DND-41 (cell line): ENCODE results near the gene MCTP2.

Experiments used
- ATAC-seq: fragments of 200-7000 bp; cut with Tn5 transposase; 3 replicates; pipeline ENCODE4 v1.9.1; 2021; ENCODE audit warnings: low read depth; ENCODE audit not compliant: insufficient read depth
- DNase-seq: peaks from one replicate; pipeline ENCODE4 v3.0.0-alpha.2; 2020
- H2AFZ ChIP-seq: 2 replicates; pipeline ENCODE4 v1.6.0; 2012; ENCODE audit warnings: low read depth, low read length
- H3K27ac ChIP-seq: 2 replicates; pipeline ENCODE4 v1.5.1; 2012; ENCODE audit warnings: low read length, inconsistent platforms
- H3K27me3 ChIP-seq: fragments of 200-600 bp; sonication (generic); 2 replicates; pipeline ENCODE4 v1.6.0; 2012; ENCODE audit warnings: low read length, mild to moderate bottlenecking, inconsistent platforms; ENCODE audit not compliant: insufficient read depth, poor library complexity
- H3K36me3 ChIP-seq: 2 replicates; pipeline ENCODE4 v1.5.1; 2012; ENCODE audit warnings: low read length, inconsistent platforms; ENCODE audit not compliant: insufficient read depth
- H3K4me1 ChIP-seq: 2 replicates; pipeline ENCODE4 v1.5.1; 2012; ENCODE audit warnings: mild to moderate bottlenecking, low read length; ENCODE audit not compliant: insufficient read depth
- H3K4me2 ChIP-seq: 2 replicates; pipeline ENCODE4 v1.6.0; 2012; ENCODE audit warnings: mild to moderate bottlenecking, moderate library complexity, low read length, inconsistent platforms; ENCODE audit not compliant: insufficient read depth
- H3K4me3 ChIP-seq, 2 experiments: fragments of 200-600 bp in 1 of 2; shearing (Covaris generic) in 1 of 2; 2 replicates each; pipeline ENCODE4 v1.5.1; 2012 to 2016; ENCODE audit warnings: inconsistent platforms in 2 of 2, low read length in 2 of 2, mild to moderate bottlenecking in 2 of 2, low read depth in 1 of 2, moderate library complexity in 1 of 2
- H3K79me2 ChIP-seq: 2 replicates; pipeline ENCODE4 v1.6.0; 2012; ENCODE audit warnings: low read length, inconsistent platforms; ENCODE audit not compliant: insufficient read depth
- H3K9ac ChIP-seq: 2 replicates; pipeline ENCODE4 v1.6.0; 2012; ENCODE audit warnings: low read depth, mild to moderate bottlenecking, inconsistent platforms, low read length, moderate library complexity
- H3K9me3 ChIP-seq: 2 replicates; pipeline ENCODE4 v1.5.1; 2012; ENCODE audit warnings: low read length, moderate library complexity, mild to moderate bottlenecking, inconsistent platforms; ENCODE audit not compliant: insufficient read depth, severe bottlenecking
- H4K20me1 ChIP-seq: 2 replicates; pipeline ENCODE4 v1.6.0; 2012; ENCODE audit warnings: low read length; ENCODE audit not compliant: insufficient read depth
- CTCF ChIP-seq: IDR thresholded peaks from 2 replicates; pipeline ENCODE4 v1.5.1; 2012; ENCODE audit warnings: borderline replicate concordance, low read length, moderate library complexity, mild to moderate bottlenecking; ENCODE audit not compliant: poor library complexity, severe bottlenecking; ENCODE audit errors: extremely low read depth
- EZH2 ChIP-seq: IDR thresholded peaks from 3 replicates; pipeline ENCODE4 v1.6.1; 2012; ENCODE audit warnings: borderline replicate concordance, low read depth, mild to moderate bottlenecking, moderate library complexity, low read length, inconsistent platforms; ENCODE audit not compliant: severe bottlenecking

The MCTP2 gene

GRCh38 chr15:94199725-94200124, 31.6 kb upstream of the MCTP2 start:
- no peaks in the 10 kb centered on the region for H3K27me3 ChIP-seq
- no peak overlapping the region for H3K4me3 ChIP-seq
- no peaks in the 10 kb centered on the region for H3K79me2 ChIP-seq
- no peak overlapping the region for H3K4me2 ChIP-seq
- TF ChIP-seq CTCF, result no peak
- no peak for TF ChIP-seq EZH2
- H4K20me1 ChIP-seq, result no peaks in the 10 kb centered on the region
- H2AFZ ChIP-seq, result no peak overlapping the region
- peaks cover 2% of the 10 kb centered on the region for H3K4me1 ChIP-seq
- DNase-seq (no peak), ATAC-seq (no peak)
- no peak overlapping the region for H3K9ac ChIP-seq
- H3K9me3 ChIP-seq, result no peaks in the 10 kb centered on the region
- no peaks in the 10 kb centered on the region for H3K36me3 ChIP-seq
- no peak overlapping the region for H3K27ac ChIP-seq

GRCh38 chr15:94203306-94203705, 28.1 kb upstream of the MCTP2 start:
- H3K27me3 ChIP-seq, result no peaks in the 10 kb centered on the region
- no peak overlapping the region for H3K27ac ChIP-seq
- no peak overlapping the region for H3K4me2 ChIP-seq
- H3K9ac ChIP-seq, result no peak overlapping the region
- no peak for ATAC-seq
- no peak for DNase-seq
- TF ChIP-seq CTCF, result no peak
- no peak for TF ChIP-seq EZH2
- no peak overlapping the region for H2AFZ ChIP-seq
- H3K79me2 ChIP-seq, result no peaks in the 10 kb centered on the region
- H3K4me3 ChIP-seq, result no peak overlapping the region
- no peaks in the 10 kb centered on the region for H3K36me3 ChIP-seq
- H3K9me3 ChIP-seq, result no peaks in the 10 kb centered on the region
- peaks cover 35% of the 10 kb centered on the region for H3K4me1 ChIP-seq
- H4K20me1 ChIP-seq, result no peaks in the 10 kb centered on the region

GRCh38 chr15:94205366-94205765, 26.0 kb upstream of the MCTP2 start:
- no peak overlapping the region for H3K4me3 ChIP-seq
- H3K27me3 ChIP-seq, result no peaks in the 10 kb centered on the region
- peak overlapping the region; percentile 63 for H3K27ac ChIP-seq
- H3K9ac ChIP-seq, result peak overlapping the region; percentile 43
- H3K79me2 ChIP-seq, result no peaks in the 10 kb centered on the region
- H3K4me1 ChIP-seq, result peaks cover 35% of the 10 kb centered on the region
- no peaks in the 10 kb centered on the region for H3K36me3 ChIP-seq
- ATAC-seq (no peak), DNase-seq (peak; percentile 21)
- H4K20me1 ChIP-seq, result no peaks in the 10 kb centered on the region
- no peaks in the 10 kb centered on the region for H3K9me3 ChIP-seq
- H3K4me2 ChIP-seq, result peak overlapping the region; percentile 31
- no peak overlapping the region for H2AFZ ChIP-seq
- TF ChIP-seq EZH2 (no peak), CTCF (no peak)
